Common myeloid progenitor, CD34-positive (primary cell): Measurements from ENCODE around the gene PTPRK.

Experiments used
- CTCF ChIA-PET: fragments of 350-600 bp; sonication (Branson Sonifier 250); formaldehyde crosslinking; loops from one replicate; lab custom pipeline; 2021; ENCODE audit warnings: antibody characterized with exemption; lab: Charles Lee
- POLR2A ChIA-PET: fragments of 350-600 bp; sonication (Branson Sonifier 250); formaldehyde crosslinking; loops from one replicate; lab custom pipeline; 2021; ENCODE audit warnings: antibody characterized with exemption; lab: Charles Lee
- DNase-seq, 3 donors: peaks; one replicate each; pipeline versions ENCODE4 v3.0.0 to v3.0.0-alpha.2; 2013
- H3K27ac ChIP-seq, 2 experiments: 1 replicate in 1 of 2; 2 replicates in 1 of 2; pipeline ENCODE4 v1.7.0; 2013; ENCODE audit warnings: inconsistent platforms in 2 of 2, low read length in 2 of 2, mild to moderate bottlenecking in 2 of 2, low read depth in 1 of 2, moderate library complexity in 1 of 2; ENCODE audit not compliant: severe bottlenecking in 2 of 2, insufficient read depth in 1 of 2, poor library complexity in 1 of 2
- H3K27me3 ChIP-seq, 5 experiments: replicated peaks in 2 of 5; 1 replicate in 3 of 5; 2 replicates in 2 of 5; pipeline versions ENCODE4 v1.6.1 to v1.7.0; 2013; ENCODE audit warnings: low read length in 4 of 5, mild to moderate bottlenecking in 2 of 5, moderate library complexity in 2 of 5, inconsistent platforms in 1 of 5; ENCODE audit not compliant: insufficient read depth in 5 of 5, control insufficient read depth in 4 of 5
- H3K36me3 ChIP-seq, 4 experiments: 1 replicate in 2 of 4; 2 replicates in 2 of 4; pipeline versions ENCODE4 v1.6.1 to v1.7.0; 2013; ENCODE audit warnings: low read length in 3 of 4, control low read depth in 1 of 4, mild to moderate bottlenecking in 1 of 4; ENCODE audit not compliant: control insufficient read depth in 4 of 4, insufficient read depth in 4 of 4
- H3K4me1 ChIP-seq, 4 experiments: 1 replicate in 3 of 4; 2 replicates in 1 of 4; pipeline versions ENCODE4 v1.6.1 to v1.7.1; 2013; ENCODE audit warnings: low read length in 3 of 4, mild to moderate bottlenecking in 3 of 4, control low read depth in 1 of 4, inconsistent platforms in 1 of 4, moderate library complexity in 1 of 4; ENCODE audit not compliant: control insufficient read depth in 4 of 4, insufficient read depth in 4 of 4; ENCODE audit errors: control extremely low read depth in 1 of 4
- H3K4me3 ChIP-seq, 7 experiments: 1 replicate in 4 of 7; 2 replicates in 3 of 7; pipeline versions ENCODE4 v1.5.1 to v1.7.0; 2013; ENCODE audit warnings: mild to moderate bottlenecking in 7 of 7, low read length in 6 of 7, moderate library complexity in 6 of 7, inconsistent platforms in 2 of 7, low read depth in 2 of 7, control low read depth in 1 of 7; ENCODE audit not compliant: insufficient read depth in 4 of 7, control insufficient read depth in 1 of 7; ENCODE audit errors: extremely low read depth in 1 of 7
- H3K9me3 ChIP-seq, 5 experiments: 1 replicate in 4 of 5; 2 replicates in 1 of 5; pipeline versions ENCODE4 v1.6.1 to v1.7.1; 2013; ENCODE audit warnings: low read length in 4 of 5, mild to moderate bottlenecking in 2 of 5, inconsistent platforms in 1 of 5, low read depth in 1 of 5, moderate library complexity in 1 of 5; ENCODE audit not compliant: control insufficient read depth in 4 of 5, insufficient read depth in 2 of 5; ENCODE audit errors: control extremely low read depth in 1 of 5
- WGBS: methylation state at CpG from one replicate; pipeline ENCODE4 v1.1.5; 2013; ENCODE audit not compliant: insufficient coverage; 5-methylcytosine and 5-hydroxymethylcytosine counted together

Gene PTPRK

GRCh38 chr6:128364766-128365519 is 155.5 kb downstream of the PTPRK start:
- CTCF ChIA-PET, result no interaction called here
- no peak overlapping the region for H3K27ac ChIP-seq
- WGBS, result no CpG with 5 or more reads among the region's 3 CpGs
- H3K36me3 ChIP-seq, result no peaks in the 10 kb centered on the region
- no peak for DNase-seq
- no peaks in the 10 kb centered on the region for H3K4me1 ChIP-seq
- H3K9me3 ChIP-seq, result no peaks in the 10 kb centered on the region
- H3K4me3 ChIP-seq, result no peak overlapping the region
- POLR2A ChIA-PET, result no interaction called here
- H3K27me3 ChIP-seq, result no peaks in the 10 kb centered on the region

GRCh38 chr6:128363020-128363813 is 157.2 kb downstream of the PTPRK start:
- Histone ChIP-seq H3K4me3 (no peak overlapping the region), H3K4me1 (no peaks in the 10 kb centered on the region), H3K27ac (no peak overlapping the region), H3K36me3 (no peaks in the 10 kb centered on the region), H3K27me3 (no peaks in the 10 kb centered on the region), H3K9me3 (no peaks in the 10 kb centered on the region)
- ChIA-PET CTCF (no interaction called here), POLR2A (no interaction called here)
- whole genome bisulfite sequencing, result no CpG with 5 or more reads among the region's 1 CpG
- no peak for DNase-seq

GRCh38 chr6:128361378-128361777 is 159.0 kb downstream of the PTPRK start:
- no peaks in the 10 kb centered on the region for H3K4me1 ChIP-seq
- no peaks in the 10 kb centered on the region for H3K27me3 ChIP-seq
- ChIA-PET CTCF (no interaction called here), POLR2A (no interaction called here)
- no peak for DNase-seq
- no peaks in the 10 kb centered on the region for H3K9me3 ChIP-seq
- H3K4me3 ChIP-seq, result no peak overlapping the region
- no peaks in the 10 kb centered on the region for H3K36me3 ChIP-seq
- H3K27ac ChIP-seq, result no peak overlapping the region
- no CpG with 5 or more reads among the region's 2 CpGs for WGBS

- no peak for DNase-seq
- no peaks in the 10 kb centered on the region for H3K9me3 ChIP-seq
- no peak overlapping the region for H3K4me3 ChIP-seq
- no peak overlapping the region for H3K27ac ChIP-seq
- no peaks in the 10 kb centered on the region for H3K4me1 ChIP-seq
- H3K36me3 ChIP-seq, result no peaks in the 10 kb centered on the region
- ChIA-PET CTCF (no interaction called here), POLR2A (no interaction called here)
- no peaks in the 10 kb centered on the region for H3K27me3 ChIP-seq
- 100% methylated on average over 1 of the region's 3 CpGs for WGBS
These were observed 162.1 kb downstream of the PTPRK start for GRCh38 chr6:128358244-128358776.

- WGBS, result 100% methylated on average over 1 of the region's 3 CpGs
- no peaks in the 10 kb centered on the region for H3K4me1 ChIP-seq
- no peaks in the 10 kb centered on the region for H3K9me3 ChIP-seq
- no peaks in the 10 kb centered on the region for H3K27me3 ChIP-seq
- POLR2A ChIA-PET, result no interaction called here
- no peaks in the 10 kb centered on the region for H3K36me3 ChIP-seq
- no peak overlapping the region for H3K27ac ChIP-seq
- H3K4me3 ChIP-seq, result no peak overlapping the region
- DNase-seq, result no peak
- CTCF ChIA-PET, result no interaction called here
These were observed 162.8 kb downstream of the PTPRK start for GRCh38 chr6:128357392-128358130.

GRCh38 chr6:128352366-128352765 is 168.0 kb downstream of the PTPRK start:
- H3K4me1 ChIP-seq, result no peaks in the 10 kb centered on the region
- H3K9me3 ChIP-seq, result no peaks in the 10 kb centered on the region
- 80% methylated on average over 1 of the region's 1 CpG for WGBS
- no peak for DNase-seq
- CTCF ChIA-PET, result no interaction called here
- no peak overlapping the region for H3K27ac ChIP-seq
- POLR2A ChIA-PET, result no interaction called here
- H3K27me3 ChIP-seq, result no peaks in the 10 kb centered on the region
- no peak overlapping the region for H3K4me3 ChIP-seq
- H3K36me3 ChIP-seq, result no peaks in the 10 kb centered on the region

- no CpG with 5 or more reads among the region's 2 CpGs for WGBS
- H3K27ac ChIP-seq, result no peak overlapping the region
- no peaks in the 10 kb centered on the region for H3K9me3 ChIP-seq
- no peaks in the 10 kb centered on the region for H3K36me3 ChIP-seq
- no peaks in the 10 kb centered on the region for H3K27me3 ChIP-seq
- DNase-seq, result no peak
- POLR2A ChIA-PET, result no interaction called here
- no peaks in the 10 kb centered on the region for H3K4me1 ChIP-seq
- H3K4me3 ChIP-seq, result no peak overlapping the region
- CTCF ChIA-PET, result interaction anchor here (0.7 kb wide), 1 partner anchor 17 kb away, joined by 3 read pairs; no protein-coding TSS in a partner anchor
These were observed 169.2 kb downstream of the PTPRK start for GRCh38 chr6:128351255-128351514.
